COLO668 (cell line): ENCODE results near the gene SLC19A3.

ENCODE experiments used
- DNase-seq: peaks from one replicate; lab custom pipeline; 2025; ENCODE audit not compliant: unreplicated experiment; lab: John Stamatoyannopoulos, UW

The SLC19A3 gene

GRCh38 chr2:227634201-227634600 is 83.6 kb downstream of the SLC19A3 start:
- DNase-seq, result no peak
